SW480 (cell line): Measurements from ENCODE around the gene SAMHD1.
"Not testable (repeated sequence)": the region's sequence is repeated elsewhere in the genome, so short reads cannot be mapped to it uniquely, and the experiment has no call there.

Source experiments
- DNase-seq: peaks from one replicate; pipeline ENCODE4 v3.0.0-alpha.2; 2016; ENCODE audit warnings: low spot score

Gene SAMHD1

GRCh38 chr20:36956016-36956415, 4.5 kb upstream of the SAMHD1 start:
- no peak for DNase-seq

- peak; percentile 58 for DNase-seq
Measured at GRCh38 chr20:36951979-36952738, 651 bp upstream of the SAMHD1 start.

- DNase-seq, result peak; percentile 69
Measured at GRCh38 chr20:36950414-36951197, 902 bp downstream of the SAMHD1 start.

DNA sequence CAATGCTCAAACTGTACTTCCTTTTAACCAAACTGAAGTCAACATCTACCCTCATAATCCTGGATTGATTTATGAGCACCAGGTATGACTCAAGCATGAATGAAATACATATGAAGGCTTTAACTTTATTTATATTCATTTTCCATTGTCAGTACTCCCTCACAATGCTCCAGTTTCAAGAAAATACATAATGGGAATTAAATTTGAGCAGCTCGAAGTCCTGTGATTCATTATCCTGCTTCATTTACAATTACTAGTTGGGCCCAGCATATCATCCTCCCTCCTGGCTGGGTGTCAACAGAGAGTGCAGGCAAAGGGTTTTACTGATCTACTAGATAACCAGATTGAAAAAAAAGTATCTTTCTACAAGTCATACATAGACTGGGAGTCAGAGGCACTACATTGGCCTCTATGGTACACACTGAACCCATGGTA, 10.1 kb downstream of the SAMHD1 start:
- no peak for DNase-seq

GRCh38 chr20:36937402-36937770, 14.1 kb downstream of the SAMHD1 start:
- no peak for DNase-seq

GRCh38 chr20:36936761-36937401, 14.6 kb downstream of the SAMHD1 start:
- DNase-seq, result not testable (repeated sequence)

- no peak for DNase-seq
Measured at GRCh38 chr20:36936341-36936740, 15.2 kb downstream of the SAMHD1 start.

DNA sequence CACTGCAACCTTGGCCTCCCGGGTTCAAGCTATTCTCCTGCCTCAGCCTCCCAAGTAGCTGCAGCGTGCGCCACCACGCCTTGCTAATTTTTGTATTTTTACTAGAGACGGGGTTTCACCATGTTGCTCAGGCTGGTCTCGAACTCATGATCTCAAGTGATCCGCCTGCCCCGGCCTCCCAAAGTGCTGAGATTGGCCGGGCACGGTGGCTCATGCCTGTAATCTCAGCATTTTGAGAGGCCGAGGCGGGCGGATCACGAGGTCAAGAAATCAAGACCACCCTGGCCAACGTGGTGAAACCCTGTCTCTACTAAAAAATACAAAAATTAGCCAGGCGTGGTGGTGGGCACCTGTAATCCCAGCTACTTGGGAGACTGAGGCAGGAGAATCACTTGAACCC, 17.9 kb downstream of the SAMHD1 start:
- not testable (repeated sequence) for DNase-seq

- no peak for DNase-seq
Measured at GRCh38 chr20:36932476-36933426, 18.8 kb downstream of the SAMHD1 start.

DNA sequence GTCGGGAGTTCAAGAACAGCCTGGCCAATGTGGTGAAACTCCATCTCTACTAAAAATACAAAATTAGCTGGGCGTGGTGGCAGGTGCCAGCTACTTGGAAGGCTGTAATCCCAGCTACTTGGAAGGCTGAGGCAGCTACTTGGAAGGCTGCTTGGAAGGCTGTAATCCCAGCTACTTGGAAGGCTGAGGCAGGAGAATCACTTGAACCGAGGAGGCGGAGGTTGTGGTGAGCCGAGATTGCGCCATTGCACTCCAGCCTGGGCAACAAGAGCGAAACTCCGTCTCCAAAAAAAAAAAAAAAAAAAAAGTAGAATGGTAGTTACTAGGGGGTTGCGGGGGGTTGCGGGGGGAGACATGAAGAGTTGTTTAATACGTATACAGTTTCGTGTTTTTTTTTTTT, 19.4 kb downstream of the SAMHD1 start:
- not testable (repeated sequence) for DNase-seq

- DNase-seq, result no peak
Measured at GRCh38 chr20:36929691-36930090, 21.8 kb downstream of the SAMHD1 start.

GRCh38 chr20:36929290-36929689, 22.2 kb downstream of the SAMHD1 start:
- no peak for DNase-seq

DNA sequence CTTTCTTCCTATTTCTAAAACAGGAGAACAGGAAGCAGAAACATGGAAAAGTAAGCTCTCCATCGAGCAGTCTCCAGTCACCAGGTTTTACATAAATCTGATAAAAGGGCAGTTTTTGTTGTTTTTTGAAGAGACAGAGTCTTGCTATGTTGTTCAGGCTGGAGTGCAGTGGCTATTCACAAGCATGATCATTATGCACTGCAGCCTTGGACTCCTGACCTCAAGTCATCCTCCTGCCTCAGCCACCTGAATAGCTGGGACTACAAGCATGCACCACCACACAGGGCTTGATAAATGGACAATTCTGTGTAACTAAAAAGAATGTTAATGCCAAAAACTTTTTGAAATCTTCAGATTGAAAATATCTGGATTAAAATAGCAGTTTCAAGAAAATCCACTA, 23.8 kb downstream of the SAMHD1 start:
- no peak for DNase-seq

- no peak for DNase-seq
Measured at GRCh38 chr20:36926653-36927200, 24.8 kb downstream of the SAMHD1 start.

- no peak for DNase-seq
Measured at GRCh38 chr20:36925234-36925633, 26.3 kb downstream of the SAMHD1 start.

GRCh38 chr20:36924167-36925045, 27.1 kb downstream of the SAMHD1 start:
- no peak for DNase-seq

- DNase-seq, result no peak
Measured at GRCh38 chr20:36920334-36920730, 31.2 kb downstream of the SAMHD1 start.

DNA sequence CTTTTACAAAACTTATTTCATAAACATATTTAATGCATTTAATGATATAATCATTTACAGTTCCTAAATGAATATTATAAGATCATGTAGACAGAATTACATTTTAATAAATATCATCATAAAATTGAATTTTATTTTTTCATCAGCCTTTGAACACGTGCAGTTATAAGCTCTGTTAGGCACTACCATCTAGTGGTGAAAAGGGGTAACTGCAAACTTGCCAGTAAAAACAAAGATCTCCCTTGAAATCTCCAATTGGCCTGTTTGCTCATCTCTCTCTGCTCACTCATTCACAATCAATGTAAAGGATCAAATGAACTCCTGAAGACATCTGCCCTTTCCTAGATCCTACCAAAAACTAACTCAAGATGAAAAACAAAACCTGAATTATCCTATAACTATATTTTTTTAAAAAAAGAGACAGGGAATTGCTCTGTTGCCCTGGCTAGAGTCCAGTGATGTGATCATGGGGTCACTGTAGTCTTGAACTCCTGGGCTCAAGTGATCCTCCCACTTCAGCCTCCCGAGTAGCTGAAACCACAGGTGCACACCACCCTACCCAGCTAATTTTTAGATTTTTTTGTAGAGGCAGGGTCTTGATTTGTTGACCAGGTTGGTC, 31.7 kb downstream of the SAMHD1 start:
- peak; percentile 67 for DNase-seq

- DNase-seq, result no peak
Measured at GRCh38 chr20:36917943-36918342, 33.6 kb downstream of the SAMHD1 start.

DNA sequence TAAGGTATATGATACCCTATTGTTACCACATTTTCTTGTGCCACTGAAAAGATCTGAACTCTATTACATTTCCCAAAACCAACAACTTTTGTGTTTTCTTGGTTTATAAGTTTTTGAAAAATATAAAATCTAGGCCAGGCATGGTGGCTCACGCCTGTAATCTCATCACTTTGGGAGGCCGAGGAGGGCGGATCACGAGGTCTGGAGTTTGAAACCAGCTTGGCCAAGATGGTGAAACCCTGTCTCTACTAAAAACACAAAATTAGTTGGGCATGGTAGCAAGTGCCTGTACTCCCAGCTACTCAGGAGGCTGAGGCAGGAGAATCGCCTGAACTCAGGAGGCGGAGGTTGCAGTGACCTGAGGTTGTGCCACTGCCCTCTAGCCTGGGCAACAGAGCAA, 34.3 kb downstream of the SAMHD1 start:
- no peak for DNase-seq
